Activated naive CD8-positive, alpha-beta T cell treated with anti-CD3 and anti-CD28 coated beads, Interleukin-2, amount 10 ng/mL, durations not matched to agents 7 days and 5 days (primary cell): ENCODE results near the gene SLC6A16. TPM values are rescaled to one million over a fixed set of nuclear protein-coding genes. Genes with fewer than 3 reads are reported as not detected.
"Not testable (repeated sequence)": the region's sequence is repeated elsewhere in the genome, so short reads cannot be mapped to it uniquely, and the experiment has no call there.

ENCODE experiments used
- ATAC-seq: fragments of 150-1000 bp; cut with Tn5 transposase; one replicate; pipeline ENCODE4 v1.10.0; 2021; ENCODE audit warnings: low read depth, moderate library complexity
- POLR2A ChIA-PET: fragments of 350-600 bp; sonication (Branson Sonifier 250); formaldehyde crosslinking; loops from one replicate; lab custom pipeline; 2021; ENCODE audit warnings: antibody characterized with exemption; lab: Charles Lee
- DNase-seq: peaks from one replicate; pipeline ENCODE4 v3.0.0; 2021
- H3K27ac Mint-ChIP-seq: one replicate; pipeline ENCODE4 v1.8.0; 2022; ENCODE audit warnings: mild to moderate bottlenecking, mixed read lengths
- H3K27me3 Mint-ChIP-seq: one replicate; pipeline ENCODE4 v1.8.0; 2022; ENCODE audit warnings: mild to moderate bottlenecking, moderate library complexity, mixed read lengths
- H3K36me3 Mint-ChIP-seq: one replicate; pipeline ENCODE4 v1.8.0; 2021; ENCODE audit warnings: mild to moderate bottlenecking, mixed read lengths
- H3K4me1 Mint-ChIP-seq: one replicate; pipeline ENCODE4 v1.8.0; 2021; ENCODE audit warnings: mixed read lengths
- H3K4me3 Mint-ChIP-seq: one replicate; pipeline ENCODE4 v1.8.0; 2022; ENCODE audit warnings: mild to moderate bottlenecking, moderate library complexity, mixed read lengths
- H3K9me3 Mint-ChIP-seq: one replicate; pipeline ENCODE4 v1.8.0; 2021; ENCODE audit warnings: mixed read lengths
- total RNA-seq, 2 experiments: library from RNA; stranded (reverse); gene quantifications; one replicate each; pipeline ENCODE4 v1.2.3, GENCODE V29; 2021

The SLC6A16 gene
- total RNA-seq, 2 experiments from 2014 or later: 3.7 to 5.1 TPM

- no peaks in the 10 kb centered on the region for H3K27me3 Mint-ChIP-seq
- no peaks in the 10 kb centered on the region for H3K9me3 Mint-ChIP-seq
- ATAC-seq (no peak), DNase-seq (peak; percentile 28)
- H3K27ac Mint-ChIP-seq: no peak overlapping the region
- no peak overlapping the region for H3K4me3 Mint-ChIP-seq
- H3K36me3 Mint-ChIP-seq: peaks cover 32% of the 10 kb centered on the region
- peaks cover 38% of the 10 kb centered on the region for H3K4me1 Mint-ChIP-seq
- POLR2A ChIA-PET: interaction anchor here (1.2 kb wide), 1 partner anchor 9 kb away, joined by 3 read pairs; no protein-coding TSS in a partner anchor
These were observed 14.5 kb upstream of the SLC6A16 start for GRCh38 chr19:49339301-49340068.

DNA sequence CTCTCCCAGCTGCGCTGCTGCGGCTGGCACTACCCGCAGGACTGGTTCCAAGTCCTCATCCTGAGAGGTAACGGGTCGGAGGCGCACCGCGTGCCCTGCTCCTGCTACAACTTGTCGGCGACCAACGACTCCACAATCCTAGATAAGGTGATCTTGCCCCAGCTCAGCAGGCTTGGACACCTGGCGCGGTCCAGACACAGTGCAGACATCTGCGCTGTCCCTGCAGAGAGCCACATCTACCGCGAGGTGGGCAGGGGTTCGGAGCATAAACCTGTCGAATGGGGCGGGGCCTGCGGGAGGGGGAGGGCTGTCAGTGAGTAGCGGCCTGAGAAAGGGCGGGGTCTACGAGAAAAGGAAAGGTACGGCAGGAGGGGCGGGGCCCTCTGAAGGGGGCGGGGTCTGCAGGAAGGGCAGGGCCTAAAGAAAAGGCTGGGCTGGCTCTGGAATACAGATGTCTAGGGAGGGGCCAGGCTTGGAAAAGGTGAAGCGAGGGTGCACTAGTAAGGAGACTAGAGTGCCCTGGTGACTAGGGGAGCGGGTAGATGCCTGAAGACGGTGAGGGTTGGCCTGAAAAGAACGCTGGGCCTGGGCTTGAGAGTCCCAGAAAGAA, 13.8 kb upstream of the SLC6A16 start:
- H3K9me3 Mint-ChIP-seq: no peaks in the 10 kb centered on the region
- no peaks in the 10 kb centered on the region for H3K27me3 Mint-ChIP-seq
- H3K4me3 Mint-ChIP-seq: no peak overlapping the region
- POLR2A ChIA-PET: interaction anchor here (0.6 kb wide), 1 partner anchor 253 kb away, joined by 3 read pairs; no protein-coding TSS in a partner anchor
- peaks cover 44% of the 10 kb centered on the region for H3K4me1 Mint-ChIP-seq
- DNase-seq (peak; percentile 31), ATAC-seq (no peak)
- peak overlapping the region; percentile 38 for H3K27ac Mint-ChIP-seq
- H3K36me3 Mint-ChIP-seq: peaks cover 33% of the 10 kb centered on the region

- Mint-ChIP-seq H3K27ac (peak overlapping the region; percentile 38), H3K4me1 (peaks cover 50% of the 10 kb centered on the region), H3K27me3 (no peaks in the 10 kb centered on the region), H3K36me3 (peaks cover 33% of the 10 kb centered on the region), H3K9me3 (no peaks in the 10 kb centered on the region), H3K4me3 (no peak overlapping the region)
- POLR2A ChIA-PET: interaction anchor here (0.6 to 0.7 kb wide), 2 partner anchors 10 to 254 kb away, joined by 3 read pairs; no protein-coding TSS in a partner anchor
- ATAC-seq: no peak
- peak; percentile 23 for DNase-seq
These were observed 13.2 kb upstream of the SLC6A16 start for GRCh38 chr19:49338023-49338677.

DNA sequence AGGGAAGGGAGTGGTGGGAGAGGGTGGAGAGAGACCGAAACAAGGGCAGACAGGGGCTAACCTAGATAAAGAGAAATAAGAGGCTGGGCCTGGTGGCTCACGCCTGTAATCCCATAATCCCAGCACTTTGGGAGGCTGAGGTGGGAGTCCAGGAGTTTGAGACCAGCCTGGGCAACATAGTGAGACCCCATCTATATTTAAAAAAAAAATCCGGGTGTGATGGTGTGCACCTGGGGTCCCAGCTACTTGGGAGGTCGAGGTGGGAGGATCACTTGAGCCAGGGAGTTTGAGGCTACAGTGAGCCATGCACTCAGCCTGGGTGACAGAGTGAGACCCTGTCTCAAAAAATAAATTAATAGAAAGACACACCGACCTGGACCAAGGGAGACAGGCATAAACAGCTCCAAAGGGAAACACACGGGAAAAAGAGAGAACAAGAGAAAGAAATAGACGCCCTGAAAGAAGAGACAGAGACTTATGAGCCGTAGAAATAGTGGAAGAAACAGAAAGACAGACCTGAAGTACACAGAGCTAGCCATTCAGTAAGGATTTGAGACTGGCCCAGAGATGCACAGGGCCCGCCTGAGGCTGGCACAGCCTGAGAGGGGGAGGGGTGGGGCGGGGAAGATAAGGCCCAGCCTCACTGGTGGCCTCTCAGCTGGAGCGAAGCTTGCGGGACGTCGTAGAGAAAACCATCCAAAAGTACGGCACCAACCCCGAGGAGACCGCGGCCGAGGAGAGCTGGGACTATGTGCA, 12.5 kb upstream of the SLC6A16 start:
- Mint-ChIP-seq H3K4me3 (peak overlapping the region; percentile 98), H3K4me1 (peaks cover 47% of the 10 kb centered on the region), H3K27ac (peak overlapping the region; percentile 61), H3K36me3 (peaks cover 28% of the 10 kb centered on the region), H3K27me3 (no peaks in the 10 kb centered on the region), H3K9me3 (no peaks in the 10 kb centered on the region)
- DNase-seq (peak; percentile 21), ATAC-seq (no peak)
- POLR2A ChIA-PET: interaction anchor here (0.7 kb wide), 1 partner anchor 10 kb away, joined by 3 read pairs; no protein-coding TSS in a partner anchor

GRCh38 chr19:49336482-49337266, 11.7 kb upstream of the SLC6A16 start:
- Mint-ChIP-seq H3K4me1 (peaks cover 54% of the 10 kb centered on the region), H3K27me3 (no peaks in the 10 kb centered on the region), H3K9me3 (no peaks in the 10 kb centered on the region), H3K4me3 (peak overlapping the region; percentile 98), H3K27ac (peak overlapping the region; percentile 99), H3K36me3 (peaks cover 28% of the 10 kb centered on the region)
- DNase-seq (peak; percentile 21), ATAC-seq (no peak)
- POLR2A ChIA-PET: interaction anchor here (1.2 kb wide), 1 partner anchor 140 kb away, joined by 3 read pairs; no protein-coding TSS in a partner anchor

- Mint-ChIP-seq H3K4me3 (peak overlapping the region; percentile 98), H3K27me3 (no peaks in the 10 kb centered on the region), H3K36me3 (peaks cover 30% of the 10 kb centered on the region), H3K27ac (peak overlapping the region; percentile 99), H3K4me1 (peaks cover 58% of the 10 kb centered on the region), H3K9me3 (no peaks in the 10 kb centered on the region)
- ATAC-seq (peak; percentile 47), DNase-seq (peak; percentile 20)
- POLR2A ChIA-PET: interaction anchor here (0.6 to 1.5 kb wide), 6 partner anchors 39 to 342 kb away, joined by 3 to 5 read pairs (median 3); partner anchors contain the start of genes GFY, GYS1 and RUVBL2
These were observed 10.9 kb upstream of the SLC6A16 start for GRCh38 chr19:49335784-49336481.

DNA sequence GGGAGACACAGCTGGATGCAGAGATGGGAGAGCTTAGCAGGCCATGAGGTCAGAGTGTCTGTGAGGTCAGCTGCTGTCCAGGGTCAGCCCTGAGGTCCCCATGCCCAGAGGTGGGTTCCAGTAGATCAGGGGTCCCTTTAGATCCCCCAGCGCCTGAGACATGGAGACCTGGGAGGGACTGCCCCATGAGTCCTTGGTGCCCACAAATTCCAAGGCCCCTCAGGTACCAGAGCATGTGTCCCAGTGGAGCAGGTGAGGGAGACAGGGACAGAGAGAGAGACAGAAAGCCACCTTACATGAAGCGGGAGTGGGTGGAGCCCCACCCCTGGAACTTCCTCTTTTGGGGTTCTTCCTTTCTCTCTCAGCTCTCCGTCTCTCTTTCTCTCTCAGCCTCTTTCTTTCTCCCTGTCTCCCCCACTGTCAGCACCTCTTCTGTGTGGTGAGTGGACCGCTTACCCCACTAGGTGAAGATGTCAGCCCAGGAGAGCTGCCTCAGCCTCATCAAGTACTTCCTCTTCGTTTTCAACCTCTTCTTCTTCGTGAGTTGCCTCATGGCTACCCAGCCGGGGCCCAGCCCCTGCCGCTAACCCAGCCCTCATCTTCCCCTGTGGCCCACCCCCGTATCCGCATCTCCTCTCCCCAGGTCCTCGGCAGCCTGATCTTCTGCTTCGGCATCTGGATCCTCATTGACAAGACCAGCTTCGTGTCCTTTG, 10.2 kb upstream of the SLC6A16 start, which contains the start of gene CD37:
TSS of gene CD37 (plus strand) at position 336 of the 713 bp plus-strand sequence. CDS start at position 471, 135 bp downstream.
- ATAC-seq (peak; percentile 66), DNase-seq (peak; percentile 73)
- peak within 1 kb of the TSS; percentile 98 for H3K4me3 Mint-ChIP-seq
- peak within 1 kb of the TSS; percentile 99 for H3K27ac Mint-ChIP-seq
- H3K9me3 Mint-ChIP-seq: no peaks in the 10 kb centered on the region
- peaks cover 57% of the 10 kb centered on the region for H3K4me1 Mint-ChIP-seq
- H3K36me3 Mint-ChIP-seq: peaks cover 32% of the 10 kb centered on the region
- POLR2A ChIA-PET: interaction anchor here (0.6 to 1.5 kb wide), 8 partner anchors 40 to 342 kb away, joined by 3 to 5 read pairs (median 3); partner anchors contain the start of genes GFY, GYS1 and RUVBL2
- no peaks in the 10 kb centered on the region for H3K27me3 Mint-ChIP-seq

GRCh38 chr19:49333811-49334288, 8.9 kb upstream of the SLC6A16 start:
- POLR2A ChIA-PET: interaction anchor here (0.7 to 1.6 kb wide), 5 partner anchors 11 to 1008 kb away, joined by 3 to 10 read pairs (median 4); partner anchors contain the start of gene ALDH16A1
- Mint-ChIP-seq H3K4me1 (peaks cover 56% of the 10 kb centered on the region), H3K4me3 (peak overlapping the region; percentile 85), H3K36me3 (peaks cover 29% of the 10 kb centered on the region), H3K27me3 (no peaks in the 10 kb centered on the region), H3K27ac (peak overlapping the region; percentile 96), H3K9me3 (no peaks in the 10 kb centered on the region)
- DNase-seq (peak; percentile 76), ATAC-seq (peak; percentile 75)

- Mint-ChIP-seq H3K27me3 (no peaks in the 10 kb centered on the region), H3K36me3 (peaks cover 25% of the 10 kb centered on the region), H3K4me1 (peaks cover 53% of the 10 kb centered on the region), H3K27ac (peak overlapping the region; percentile 96), H3K9me3 (no peaks in the 10 kb centered on the region), H3K4me3 (peak overlapping the region; percentile 85)
- DNase-seq (no peak), ATAC-seq (no peak)
- POLR2A ChIA-PET: interaction anchor here (1.3 to 1.6 kb wide), 4 partner anchors 11 to 143 kb away, joined by 3 to 10 read pairs (median 6); partner anchors contain the start of gene ALDH16A1
These were observed 8.4 kb upstream of the SLC6A16 start for GRCh38 chr19:49333418-49333805.

DNA sequence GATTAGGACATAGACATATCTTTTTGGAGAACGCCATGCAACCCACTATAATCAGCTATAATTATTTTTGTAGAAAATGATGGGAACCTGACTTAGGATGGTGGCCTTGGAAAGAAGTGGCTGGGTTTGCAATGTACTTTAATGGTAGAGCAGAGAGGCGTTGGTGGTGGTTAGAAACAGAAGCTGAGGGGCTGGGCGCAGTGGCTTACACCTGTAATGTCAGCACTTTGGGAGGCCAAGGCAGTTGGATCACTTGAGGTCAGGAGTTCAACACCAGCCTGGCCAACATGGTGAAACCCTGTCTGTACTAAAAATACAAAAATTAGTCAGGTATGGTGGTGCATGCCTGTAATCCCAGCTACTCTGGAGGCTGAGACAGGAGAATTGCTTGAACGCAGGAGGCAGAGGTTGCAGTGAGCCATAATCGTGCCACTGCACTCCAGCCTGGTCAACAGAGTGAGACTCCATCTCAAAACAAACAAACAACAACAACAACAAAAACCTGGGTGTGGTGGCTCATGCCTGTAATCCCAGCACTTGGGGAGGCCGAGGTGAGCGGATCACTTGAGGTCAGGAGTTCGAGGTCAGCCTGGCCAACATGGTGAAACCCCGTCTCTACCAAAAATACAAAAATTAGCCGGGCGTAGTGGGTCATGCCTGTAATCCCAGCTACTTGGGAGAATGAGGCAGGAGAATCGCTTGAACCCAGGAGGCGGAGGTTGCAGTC, 7.9 kb upstream of the SLC6A16 start:
- not testable (repeated sequence) for H3K9me3 Mint-ChIP-seq, ATAC-seq, H3K27me3 Mint-ChIP-seq, DNase-seq
- Mint-ChIP-seq H3K36me3 (peaks cover 22% of the 10 kb centered on the region), H3K27ac (peak overlapping the region; percentile 96), H3K4me3 (peak overlapping the region; percentile 85), H3K4me1 (peaks cover 54% of the 10 kb centered on the region)
- POLR2A ChIA-PET: interaction anchor here (1.5 to 1.6 kb wide), 3 partner anchors 10 to 120 kb away, joined by 3 to 10 read pairs (median 7); partner anchors contain the start of gene ALDH16A1
